HEK293 (cell line): Measurements from ENCODE around the gene ALPG.
"Not testable (repeated sequence)": the region's sequence is repeated elsewhere in the genome, so short reads cannot be mapped to it uniquely, and the experiment has no call there.

Source experiments
- CTCF ChIA-PET: fragments of 350-600 bp; formaldehyde crosslinking; extraction: SDS; loops from one replicate; lab custom pipeline; 2021; ENCODE audit warnings: antibody characterized with exemption; lab: Yijun Ruan, JAX
- POLR2A ChIA-PET: fragments of 300-600 bp; formaldehyde crosslinking; extraction: SDS; loops from one replicate; lab custom pipeline; 2020; ENCODE audit warnings: antibody characterized with exemption, inconsistent platforms; lab: Yijun Ruan, JAX
- H3K27ac ChIP-seq: fragments of 200-500 bp; sonication (Bioruptor generic); 2 replicates; pipeline ENCODE4 v1.5.1; 2014; ENCODE audit warnings: low read depth, low read length, control low read depth, inconsistent platforms; ENCODE audit errors: extremely low read depth
- H3K36me3 ChIP-seq, 2 experiments: fragments of 200-500 bp in 1 of 2; sonication (Bioruptor generic) in 1 of 2; 1 replicate in 1 of 2; 2 replicates in 1 of 2; pipeline ENCODE4 v1.5.1; 2014 to 2017; ENCODE audit warnings: inconsistent platforms in 2 of 2, low read length in 2 of 2; ENCODE audit not compliant: control insufficient read depth in 2 of 2, insufficient read depth in 1 of 2
- H3K4me1 ChIP-seq: fragments of 200-500 bp; sonication (Bioruptor generic); 2 replicates; pipeline ENCODE4 v1.5.1; 2014; ENCODE audit warnings: mild to moderate bottlenecking, low read length, inconsistent platforms; ENCODE audit not compliant: control insufficient read depth, insufficient read depth
- H3K4me3 ChIP-seq: 2 replicates; pipeline ENCODE4 v1.5.1; 2011; ENCODE audit warnings: low read depth, mild to moderate bottlenecking, control low read depth, low read length, moderate library complexity
- H3K9me3 ChIP-seq: fragments of 200-500 bp; sonication (Bioruptor generic); 2 replicates; pipeline ENCODE4 v1.5.1; 2014; ENCODE audit warnings: low read depth, low read length, inconsistent platforms; ENCODE audit not compliant: control insufficient read depth, insufficient read depth
- EGR2 ChIP-seq: fragments of 450-650 bp; formaldehyde crosslinking; IDR thresholded peaks from 2 replicates; pipeline ENCODE4 v1.5.1; 2016; ENCODE audit warnings: low read depth, missing biosample characterization, missing genetic modification characterization
- FEZF1 ChIP-seq: fragments of 450-650 bp; formaldehyde crosslinking; IDR thresholded peaks from 2 replicates; pipeline ENCODE4 v1.5.1; 2016; ENCODE audit warnings: missing biosample characterization, missing genetic modification characterization
- HOXD13 ChIP-seq: sonication (generic); formaldehyde crosslinking; IDR thresholded peaks from 2 replicates; pipeline ENCODE4 v1.8.0; 2022; ENCODE audit warnings: missing genetic modification reagents, borderline replicate concordance
- SP7 ChIP-seq: fragments of 450-650 bp; formaldehyde crosslinking; IDR thresholded peaks from 2 replicates; pipeline ENCODE4 v1.5.1; 2016; ENCODE audit warnings: missing biosample characterization, missing genetic modification characterization
- YY2 ChIP-seq: fragments of 450-650 bp; formaldehyde crosslinking; IDR thresholded peaks from 2 replicates; pipeline ENCODE4 v1.5.1; 2016; ENCODE audit warnings: missing biosample characterization, missing genetic modification characterization
- ZBTB11 ChIP-seq: fragments of 450-650 bp; formaldehyde crosslinking; conservative IDR thresholded peaks from 2 replicates; pipeline ENCODE4 v1.5.1; 2016; ENCODE audit warnings: low read depth, missing biosample characterization, missing genetic modification characterization
- ZBTB20 ChIP-seq: fragments of 450-650 bp; formaldehyde crosslinking; IDR thresholded peaks from 2 replicates; pipeline ENCODE4 v1.5.1; 2016; ENCODE audit warnings: missing biosample characterization, missing genetic modification characterization
- ZBTB49 ChIP-seq: fragments of 450-650 bp; formaldehyde crosslinking; IDR thresholded peaks from 2 replicates; pipeline ENCODE4 v1.5.1; 2016; ENCODE audit warnings: missing biosample characterization, missing genetic modification characterization, low read depth
- ZNF37A ChIP-seq: fragments of 450-650 bp; IDR thresholded peaks from 2 replicates; pipeline ENCODE4 v1.5.1; 2018; ENCODE audit warnings: missing biosample characterization, missing genetic modification characterization
- ZNF549 ChIP-seq: fragments of 450-650 bp; IDR thresholded peaks from 2 replicates; pipeline ENCODE4 v1.5.1; 2018; ENCODE audit warnings: missing biosample characterization, missing genetic modification characterization, mild to moderate bottlenecking, inconsistent platforms, moderate library complexity
- ZNF600 ChIP-seq: fragments of 450-650 bp; formaldehyde crosslinking; IDR thresholded peaks from 2 replicates; pipeline ENCODE4 v1.5.1; 2016; ENCODE audit warnings: missing biosample characterization, missing genetic modification characterization
- ZNF660 ChIP-seq: fragments of 450-650 bp; IDR thresholded peaks from 2 replicates; pipeline ENCODE4 v1.5.1; 2018; ENCODE audit warnings: missing biosample characterization, mild to moderate bottlenecking, missing genetic modification characterization
- ZNF670 ChIP-seq: fragments of 450-650 bp; formaldehyde crosslinking; IDR thresholded peaks from 2 replicates; pipeline ENCODE4 v1.5.1; 2016; ENCODE audit warnings: missing biosample characterization, missing genetic modification characterization, low read depth
- ZNF776 ChIP-seq: fragments of 450-650 bp; formaldehyde crosslinking; IDR thresholded peaks from 2 replicates; pipeline ENCODE4 v1.5.0; 2017; ENCODE audit warnings: missing biosample characterization, missing genetic modification characterization, borderline replicate concordance
- TF ChIP-seq, protein P1 (sequence below): fragments of 450-650 bp; IDR thresholded peaks from 2 replicates; pipeline ENCODE4 v1.5.1; 2018; ENCODE audit warnings: missing biosample characterization, missing genetic modification characterization
- TF ChIP-seq, protein P2 (sequence below): fragments of 450-650 bp; formaldehyde crosslinking; IDR thresholded peaks from 2 replicates; pipeline ENCODE4 v1.5.1; 2016; ENCODE audit warnings: missing biosample characterization, missing genetic modification characterization
- TF ChIP-seq, protein P3 (sequence below): fragments of 450-650 bp; formaldehyde crosslinking; IDR thresholded peaks from 2 replicates; pipeline ENCODE4 v1.5.1; 2017; ENCODE audit warnings: missing biosample characterization, mild to moderate bottlenecking, missing genetic modification characterization, moderate library complexity

Gene ALPG

DNA sequence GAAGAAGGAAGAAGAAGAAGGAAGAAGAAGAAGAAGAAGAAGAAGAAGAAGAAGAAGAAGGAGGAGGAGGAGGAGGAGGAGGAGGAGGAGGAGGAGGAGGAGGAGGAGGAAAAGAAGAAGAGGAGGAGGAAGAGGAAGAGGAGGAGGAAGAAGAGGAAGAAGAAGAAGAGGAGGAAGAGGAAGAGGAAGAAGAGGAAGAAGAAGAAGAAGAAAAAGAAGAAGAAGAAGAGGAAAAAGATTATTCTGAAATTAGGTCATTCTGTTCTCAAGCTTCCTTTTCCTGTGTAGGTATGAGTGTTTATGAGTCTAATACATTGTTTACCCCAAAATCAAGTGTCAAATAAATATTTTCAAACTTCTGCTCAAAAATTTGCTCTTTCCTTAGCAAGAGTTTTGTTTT, 21.6 kb upstream of the ALPG start:
- H3K9me3 ChIP-seq, H3K27ac ChIP-seq, H3K36me3 ChIP-seq, H3K4me1 ChIP-seq, POLR2A ChIA-PET, H3K4me3 ChIP-seq: not testable (repeated sequence)
- CTCF ChIA-PET: interaction anchor here (0.6 to 2.2 kb wide), 5 partner anchors 9 to 589 kb away, joined by 3 to 6 read pairs (median 4); no protein-coding TSS in a partner anchor
- TF ChIP-seq, protein P1, sequence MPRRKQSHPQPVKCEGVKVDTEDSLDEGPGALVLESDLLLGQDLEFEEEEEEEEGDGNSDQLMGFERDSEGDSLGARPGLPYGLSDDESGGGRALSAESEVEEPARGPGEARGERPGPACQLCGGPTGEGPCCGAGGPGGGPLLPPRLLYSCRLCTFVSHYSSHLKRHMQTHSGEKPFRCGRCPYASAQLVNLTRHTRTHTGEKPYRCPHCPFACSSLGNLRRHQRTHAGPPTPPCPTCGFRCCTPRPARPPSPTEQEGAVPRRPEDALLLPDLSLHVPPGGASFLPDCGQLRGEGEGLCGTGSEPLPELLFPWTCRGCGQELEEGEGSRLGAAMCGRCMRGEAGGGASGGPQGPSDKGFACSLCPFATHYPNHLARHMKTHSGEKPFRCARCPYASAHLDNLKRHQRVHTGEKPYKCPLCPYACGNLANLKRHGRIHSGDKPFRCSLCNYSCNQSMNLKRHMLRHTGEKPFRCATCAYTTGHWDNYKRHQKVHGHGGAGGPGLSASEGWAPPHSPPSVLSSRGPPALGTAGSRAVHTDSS (tag by site-specific recombination): peak; percentile 93

- Histone ChIP-seq H3K9me3 (no peaks in the 10 kb centered on the region), H3K4me1 (no peaks in the 10 kb centered on the region), H3K36me3 (no peaks in the 10 kb centered on the region), H3K4me3 (no peak overlapping the region), H3K27ac (no peak overlapping the region)
- POLR2A ChIA-PET: no interaction called here
- CTCF ChIA-PET: interaction anchor here (0.6 to 2.2 kb wide), 6 partner anchors 10 to 589 kb away, joined by 3 to 6 read pairs (median 4); no protein-coding TSS in a partner anchor
- TF ChIP-seq, protein P2, sequence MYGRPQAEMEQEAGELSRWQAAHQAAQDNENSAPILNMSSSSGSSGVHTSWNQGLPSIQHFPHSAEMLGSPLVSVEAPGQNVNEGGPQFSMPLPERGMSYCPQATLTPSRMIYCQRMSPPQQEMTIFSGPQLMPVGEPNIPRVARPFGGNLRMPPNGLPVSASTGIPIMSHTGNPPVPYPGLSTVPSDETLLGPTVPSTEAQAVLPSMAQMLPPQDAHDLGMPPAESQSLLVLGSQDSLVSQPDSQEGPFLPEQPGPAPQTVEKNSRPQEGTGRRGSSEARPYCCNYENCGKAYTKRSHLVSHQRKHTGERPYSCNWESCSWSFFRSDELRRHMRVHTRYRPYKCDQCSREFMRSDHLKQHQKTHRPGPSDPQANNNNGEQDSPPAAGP: no peak
- no peak for TF ChIP-seq EGR2 (tag by site-specific recombination)
- no peak for TF ChIP-seq ZNF776
- TF ChIP-seq YY2: no peak
- no peak for TF ChIP-seq ZNF37A (tag by site-specific recombination)
- 0 out of 2 replicates have a peak, but pooled peaks have one; percentile 51 for TF ChIP-seq HOXD13 (CRISPR knock-in tag)
- TF ChIP-seq SP7 (tag by site-specific recombination): no peak
- no peak for TF ChIP-seq ZBTB11
- TF ChIP-seq ZNF670: no peak
- no peak for TF ChIP-seq ZBTB49 (tag by site-specific recombination)
- no peak for TF ChIP-seq ZNF549 (tag by site-specific recombination)
- no peak for TF ChIP-seq ZNF600 (tag by site-specific recombination)
- TF ChIP-seq ZNF660 (tag by site-specific recombination): no peak
- TF ChIP-seq, protein P3, sequence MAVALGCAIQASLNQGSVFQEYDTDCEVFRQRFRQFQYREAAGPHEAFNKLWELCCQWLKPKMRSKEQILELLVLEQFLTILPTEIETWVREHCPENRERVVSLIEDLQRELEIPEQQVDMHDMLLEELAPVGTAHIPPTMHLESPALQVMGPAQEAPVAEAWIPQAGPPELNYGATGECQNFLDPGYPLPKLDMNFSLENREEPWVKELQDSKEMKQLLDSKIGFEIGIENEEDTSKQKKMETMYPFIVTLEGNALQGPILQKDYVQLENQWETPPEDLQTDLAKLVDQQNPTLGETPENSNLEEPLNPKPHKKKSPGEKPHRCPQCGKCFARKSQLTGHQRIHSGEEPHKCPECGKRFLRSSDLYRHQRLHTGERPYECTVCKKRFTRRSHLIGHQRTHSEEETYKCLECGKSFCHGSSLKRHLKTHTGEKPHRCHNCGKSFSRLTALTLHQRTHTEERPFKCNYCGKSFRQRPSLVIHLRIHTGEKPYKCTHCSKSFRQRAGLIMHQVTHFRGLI (tag by site-specific recombination): no peak
- no peak for TF ChIP-seq FEZF1 (tag by site-specific recombination)
- TF ChIP-seq ZBTB20 (tag by site-specific recombination): no peak
- TF ChIP-seq, protein P1 (tag by site-specific recombination): no peak
Observed at GRCh38 chr2:232385660-232386489, 20.8 kb upstream of the ALPG start.
